GM18873 (cell line): Measurements from ENCODE around the gene PSMC3.

ENCODE experiments used
- ATAC-seq: cut with Tn5 transposase; IDR thresholded peaks from one replicate; pipeline ENCODE4 v1.9.1; 2021; ENCODE audit warnings: mild to moderate bottlenecking, moderate library complexity, moderate number of reproducible peaks; ENCODE audit not compliant: unreplicated experiment, low FRiP score

The PSMC3 gene

DNA sequence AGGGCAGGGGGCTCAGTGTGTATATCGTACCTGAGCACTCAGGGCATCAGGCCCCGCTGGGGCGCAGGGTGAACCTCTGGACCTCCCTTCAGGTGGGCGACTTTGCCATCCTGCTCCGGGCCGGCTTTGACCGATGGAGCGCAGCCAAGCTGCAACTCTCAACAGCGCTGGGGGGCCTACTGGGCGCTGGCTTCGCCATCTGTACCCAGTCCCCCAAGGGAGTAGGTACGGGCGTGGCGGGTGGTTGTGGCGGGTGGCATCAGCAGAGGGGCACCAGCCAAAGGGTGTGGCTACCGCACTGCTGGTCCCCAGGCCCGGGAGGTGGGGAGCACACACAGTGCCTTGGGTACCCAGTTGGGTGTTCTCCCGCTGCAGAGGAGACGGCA lies 11.6 kb downstream of the PSMC3 start:
- ATAC-seq, result no peak

DNA sequence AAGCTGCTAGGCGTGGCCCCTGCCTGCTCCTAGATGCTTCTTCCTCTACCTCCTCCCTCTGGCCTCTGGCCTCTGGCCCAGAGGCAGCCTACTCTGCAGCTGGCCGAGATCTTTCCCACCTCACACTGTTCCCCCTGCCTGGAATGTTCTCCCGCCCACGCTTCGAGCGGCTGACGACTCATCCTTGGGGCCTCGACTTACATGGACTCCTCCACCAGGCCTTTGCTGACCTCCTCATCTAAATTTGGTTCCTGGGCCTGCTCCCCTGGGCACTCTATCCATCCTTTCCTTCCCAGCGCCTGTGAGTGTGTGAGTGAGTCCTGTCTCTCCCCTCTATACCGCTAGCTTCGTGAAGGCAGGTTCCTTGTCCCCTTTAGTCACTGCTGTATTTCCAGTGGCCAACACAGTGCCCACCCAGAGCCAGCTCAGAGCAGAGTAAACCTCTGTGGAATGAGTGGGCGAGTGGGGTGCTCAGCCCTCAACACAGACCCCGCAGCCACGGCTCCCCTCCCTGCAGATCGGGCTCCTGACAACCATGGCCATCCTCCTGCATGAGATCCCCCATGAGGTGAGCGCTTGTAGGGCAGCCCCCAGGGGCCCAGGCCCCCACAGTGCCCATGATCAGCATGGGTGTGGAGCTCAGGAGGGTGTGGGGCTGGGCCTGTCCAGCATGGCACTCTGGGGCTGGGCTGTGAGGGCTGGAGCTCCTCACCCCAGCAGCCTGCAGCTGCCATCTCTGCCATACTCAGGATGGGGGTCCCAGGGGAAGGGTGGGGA lies 12.1 kb downstream of the PSMC3 start:
- no peak for ATAC-seq

DNA sequence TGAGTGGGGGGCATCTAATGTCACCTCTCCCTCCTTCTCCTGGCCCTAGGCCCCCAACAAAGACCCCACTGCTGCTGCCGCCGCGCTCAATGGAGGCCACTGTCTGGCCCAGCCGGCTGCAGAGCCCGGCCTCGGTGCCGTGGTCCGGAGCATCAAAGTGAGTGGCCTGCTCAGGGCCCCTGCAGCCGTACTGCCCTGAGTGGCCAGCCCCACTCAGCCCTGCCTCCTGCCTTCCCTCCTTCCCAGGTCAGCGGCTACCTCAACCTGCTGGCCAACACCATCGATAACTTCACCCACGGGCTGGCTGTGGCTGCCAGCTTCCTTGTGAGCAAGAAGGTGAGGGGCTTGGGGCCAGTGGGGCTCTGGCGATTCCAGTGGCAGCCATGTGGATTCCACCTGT lies 12.9 kb downstream of the PSMC3 start:
- no peak for ATAC-seq

DNA sequence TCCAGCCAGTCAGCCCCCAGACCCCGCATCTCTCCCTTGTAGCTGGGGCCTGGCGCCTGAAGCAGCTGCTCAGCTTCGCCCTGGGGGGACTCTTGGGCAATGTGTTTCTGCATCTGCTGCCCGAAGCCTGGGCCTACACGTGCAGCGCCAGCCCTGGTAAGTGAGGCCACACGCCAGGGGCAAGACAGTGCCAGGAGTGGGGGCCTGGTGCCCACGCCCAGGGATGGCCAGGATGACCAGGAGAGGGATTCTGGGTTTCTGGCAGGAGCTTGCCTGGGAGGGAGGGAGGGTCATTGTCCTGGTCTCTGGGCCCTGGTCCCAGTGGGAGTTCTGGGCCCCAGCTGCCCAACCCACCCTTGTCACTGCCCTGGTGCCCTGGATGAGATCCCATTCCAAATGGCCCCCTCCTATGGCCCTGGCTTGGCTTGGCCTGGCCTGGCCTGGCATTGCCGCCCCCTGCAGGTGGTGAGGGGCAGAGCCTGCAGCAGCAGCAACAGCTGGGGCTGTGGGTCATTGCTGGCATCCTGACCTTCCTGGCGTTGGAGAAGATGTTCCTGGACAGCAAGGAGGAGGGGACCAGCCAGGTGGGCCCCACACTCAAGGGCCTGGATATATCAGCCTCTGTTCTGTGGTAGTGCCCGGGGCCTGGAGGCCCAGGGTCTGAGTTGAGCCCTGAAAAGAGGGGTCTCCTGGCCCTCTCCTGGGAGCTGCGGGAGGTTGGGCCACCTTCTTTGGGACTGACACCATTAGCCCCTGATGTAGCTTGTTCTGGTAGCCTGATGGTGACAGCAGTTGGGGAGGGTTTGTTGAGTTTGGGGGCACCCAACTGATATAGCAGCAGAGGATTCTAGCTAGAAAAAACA lies 14.1 kb downstream of the PSMC3 start:
- ATAC-seq, result no peak

DNA sequence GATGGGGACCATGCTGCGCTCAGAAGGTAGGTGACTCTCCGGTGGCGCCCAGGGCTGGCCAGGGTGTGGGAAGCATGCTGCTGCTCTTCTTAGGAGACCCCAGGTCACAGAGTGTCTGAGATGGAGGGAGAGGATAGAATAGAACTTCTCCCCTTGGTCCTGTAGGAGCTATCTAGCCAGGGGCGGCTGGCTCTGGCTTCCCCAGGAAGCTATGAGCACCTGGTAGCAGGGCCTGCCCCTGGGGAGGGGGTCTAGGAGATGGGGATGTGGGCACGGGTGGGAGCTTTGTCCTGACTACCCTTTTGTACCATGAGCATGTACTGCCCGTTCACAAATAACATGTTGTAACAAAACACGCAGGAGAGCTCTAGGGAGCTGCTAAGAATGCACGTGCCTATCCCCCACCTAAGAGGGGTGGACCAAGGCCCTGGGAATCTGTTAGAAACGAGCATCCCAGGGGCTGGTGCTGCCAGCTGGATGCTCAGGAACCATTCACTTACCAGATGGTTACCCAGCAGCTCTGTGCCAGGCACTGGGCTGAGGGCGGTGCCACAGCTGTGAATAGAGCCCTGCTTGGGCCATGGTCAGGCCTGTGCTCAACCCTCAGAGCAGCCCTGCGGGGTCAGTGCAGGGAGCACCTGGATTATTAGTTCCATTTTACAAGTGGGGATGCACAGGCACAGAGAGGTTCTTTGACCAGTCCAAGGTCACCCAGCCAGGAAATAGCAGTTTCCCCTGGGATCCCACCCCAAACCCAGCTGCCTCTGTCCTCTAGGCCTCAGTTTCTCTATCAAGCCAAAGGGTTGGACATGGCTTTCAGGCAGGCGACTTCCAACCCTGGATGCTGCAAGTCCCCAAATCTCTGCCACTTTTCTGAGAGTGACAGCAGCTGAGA lies 15.6 kb downstream of the PSMC3 start:
- no peak for ATAC-seq

DNA sequence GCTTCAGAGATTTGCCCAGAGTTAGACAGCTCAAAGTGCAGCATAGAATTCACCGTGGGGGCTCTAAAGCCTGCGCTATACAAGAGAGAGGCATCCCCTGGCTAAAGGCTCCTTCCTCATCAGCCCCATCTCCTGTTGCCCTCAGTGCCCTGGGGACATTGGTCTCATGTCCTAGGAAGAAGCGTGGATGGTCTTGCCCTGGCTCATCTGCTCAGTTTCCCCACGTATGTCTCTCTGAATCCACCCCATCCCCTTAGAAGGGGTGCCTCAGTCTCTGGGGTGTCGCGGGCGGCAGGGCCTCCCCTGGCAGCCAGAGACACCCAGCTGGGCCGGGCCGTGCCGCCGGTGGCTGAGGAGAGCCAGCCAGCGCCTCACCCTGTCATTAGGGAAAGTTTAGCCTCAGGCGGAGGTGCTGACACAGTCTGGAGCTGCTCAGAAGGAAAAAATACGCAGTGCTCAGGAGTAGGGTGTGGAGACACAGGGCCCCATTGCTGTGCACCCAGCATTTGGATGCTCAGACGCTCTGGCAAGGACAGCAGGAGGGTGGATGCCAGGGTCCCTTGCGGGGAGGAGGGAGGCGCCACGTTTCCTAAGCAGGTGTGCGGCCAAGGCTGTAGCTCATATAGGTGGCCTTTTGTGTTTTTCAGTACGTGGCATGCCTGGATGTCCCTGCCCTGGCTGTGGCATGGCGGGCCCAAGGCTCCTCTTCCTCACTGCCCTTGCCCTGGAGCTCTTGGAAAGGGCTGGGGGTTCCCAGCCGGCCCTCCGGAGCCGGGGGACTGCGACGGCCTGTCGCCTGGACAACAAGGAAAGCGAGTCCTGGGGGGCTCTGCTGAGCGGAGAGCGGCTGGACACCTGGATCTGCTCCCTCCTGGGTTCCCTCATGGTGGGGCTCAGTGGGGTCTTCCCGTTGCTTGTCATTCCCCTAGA lies 16.5 kb downstream of the PSMC3 start:
- no peak for ATAC-seq

DNA sequence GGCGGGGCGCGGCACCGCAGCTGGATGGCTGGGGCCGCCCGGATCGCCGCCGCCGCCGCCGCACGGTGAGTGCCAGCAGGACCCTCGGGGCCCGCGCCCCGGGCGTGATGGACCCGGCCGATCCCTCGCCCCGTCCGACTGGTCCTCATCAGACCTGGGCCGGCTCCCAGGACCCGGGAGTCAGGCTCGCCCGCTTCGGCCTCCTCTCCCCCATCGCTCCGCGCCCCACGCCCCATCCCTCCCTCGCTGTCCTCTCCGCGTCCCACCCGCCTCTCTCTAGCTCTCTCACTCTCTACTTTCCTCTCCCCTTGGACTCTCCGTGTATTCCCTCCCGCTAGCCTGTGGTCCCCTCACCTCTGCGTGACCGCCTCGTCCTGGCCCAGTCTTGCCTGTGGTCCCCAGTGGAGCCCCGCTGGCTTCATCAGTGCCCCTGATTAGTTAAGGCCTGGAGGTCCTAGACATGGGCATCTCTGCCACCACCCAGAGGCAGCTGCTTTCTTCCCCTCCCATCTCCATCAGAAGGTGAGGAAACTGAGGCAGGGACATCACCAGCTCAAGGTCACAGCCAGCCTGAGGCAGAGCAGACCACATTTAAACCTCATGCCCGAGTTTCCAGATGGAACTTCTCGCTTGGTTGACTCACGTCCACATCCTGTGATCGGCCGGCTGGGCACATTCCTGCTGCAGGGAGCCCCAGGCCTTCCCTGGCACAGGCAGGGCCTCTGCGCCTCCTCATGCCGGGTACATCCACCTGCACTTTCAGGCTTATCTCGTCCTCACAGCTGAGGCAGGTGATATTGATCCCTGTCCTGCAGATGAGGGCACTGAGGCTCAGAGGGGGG lies 17.4 kb downstream of the PSMC3 start:
- ATAC-seq, result no peak

DNA sequence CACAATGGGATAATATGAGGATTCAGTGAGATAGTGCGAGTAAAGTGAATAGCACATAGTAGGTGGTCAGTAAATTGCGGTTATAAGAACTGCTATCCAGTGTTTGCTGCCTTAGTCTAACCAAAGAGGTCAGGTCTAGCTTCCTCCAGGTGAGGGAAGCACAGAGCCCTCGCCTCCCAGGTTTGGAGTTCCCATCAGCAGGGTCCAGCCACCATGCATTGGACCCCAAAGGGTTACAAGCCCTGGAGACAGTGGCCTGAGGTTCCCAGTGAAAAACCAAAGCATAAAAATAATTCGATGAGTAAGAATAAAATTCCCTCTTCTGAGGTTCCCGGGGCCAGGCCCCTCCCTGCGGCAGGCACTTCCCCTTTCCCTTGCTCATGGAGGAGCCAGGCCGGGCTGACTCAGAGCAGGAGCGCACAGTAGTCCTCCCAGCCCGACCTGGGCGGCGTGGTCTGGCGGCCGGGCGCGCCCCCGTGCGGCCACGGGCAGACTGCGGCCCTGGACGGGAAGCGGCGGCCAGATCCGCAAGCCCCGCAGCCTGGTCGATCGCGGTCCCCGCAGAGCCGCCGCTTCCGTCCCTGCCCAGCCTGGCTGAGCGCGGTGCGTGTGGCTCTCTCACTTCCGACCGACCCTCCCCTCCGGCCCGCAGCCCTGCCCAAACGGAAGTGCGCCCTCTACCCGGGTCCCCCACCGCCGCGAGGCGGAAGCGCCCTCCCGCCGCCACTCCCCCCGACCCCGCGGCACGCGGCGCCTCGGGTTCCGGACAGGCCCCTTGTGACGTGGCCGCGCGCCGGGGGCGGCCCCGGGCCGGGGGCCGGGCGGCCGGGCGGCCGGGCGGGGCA lies 18.3 kb downstream of the PSMC3 start, which contains the start of gene SLC39A13:
Gene SLC39A13 (plus strand): TSS at position 845 of the 845 bp plus-strand sequence. CDS start 1,505 bp downstream, outside the sequence.
- ATAC-seq, result peak; percentile 76

DNA sequence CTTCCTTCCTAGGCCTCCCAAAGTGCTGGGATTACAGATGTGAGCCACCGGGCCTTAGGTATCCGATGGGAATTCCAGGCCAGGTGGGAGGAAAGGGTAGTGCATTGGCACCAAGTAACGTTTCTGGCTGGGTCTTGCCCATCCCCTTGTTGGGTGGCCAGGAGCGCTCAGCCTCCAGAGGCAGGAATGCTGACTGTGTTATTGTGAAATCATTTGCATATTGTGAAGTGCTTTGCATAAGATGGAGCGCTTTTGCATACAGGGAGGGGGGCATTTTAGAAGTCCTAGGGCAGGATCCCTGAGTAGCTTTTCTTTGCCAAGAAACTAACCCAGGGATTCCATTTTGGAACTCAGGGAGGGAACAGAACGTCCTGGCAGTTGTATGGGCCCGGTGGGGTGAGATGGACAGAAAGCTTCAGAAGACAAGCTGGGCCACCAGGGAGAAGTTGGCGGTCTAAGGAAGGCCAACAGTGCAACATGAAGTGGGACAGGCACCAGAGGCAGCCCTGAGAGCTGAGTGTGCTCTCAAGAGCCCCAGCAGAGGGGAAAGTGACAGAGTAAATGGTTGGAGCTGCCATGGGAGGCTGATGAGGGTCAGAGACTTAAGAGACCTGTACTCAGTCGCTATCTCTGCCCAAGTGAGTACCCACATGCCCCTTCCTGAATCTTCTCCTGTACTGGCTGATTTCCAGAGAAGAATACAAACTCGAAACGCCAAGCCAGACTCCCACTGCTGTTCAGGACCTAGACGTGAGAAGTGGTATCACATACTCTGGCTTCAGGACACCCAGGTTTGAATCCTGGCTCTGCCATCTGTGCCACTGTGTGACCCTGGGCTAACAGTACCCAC lies 19.1 kb downstream of the PSMC3 start:
- ATAC-seq, result no peak

DNA sequence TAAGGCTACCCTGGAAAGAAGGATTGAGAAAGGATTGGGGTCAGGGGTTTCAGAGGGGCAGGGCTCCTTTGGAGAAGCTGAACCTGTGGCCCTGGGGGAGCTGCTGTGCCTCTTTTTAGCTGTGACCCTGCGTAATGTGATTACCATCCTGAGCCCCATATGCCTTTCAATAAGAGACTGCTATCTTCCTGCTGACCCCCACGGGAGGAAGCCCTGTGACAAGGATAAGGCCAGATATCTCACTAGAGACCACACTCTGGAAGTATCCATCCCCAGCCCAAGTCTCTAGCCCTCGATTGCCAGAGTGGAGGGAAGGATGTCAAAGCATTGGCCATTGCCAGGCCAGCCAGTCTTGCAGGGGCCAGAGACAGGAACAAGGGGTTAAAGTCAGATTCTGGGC lies 22.7 kb downstream of the PSMC3 start:
- no peak for ATAC-seq

DNA sequence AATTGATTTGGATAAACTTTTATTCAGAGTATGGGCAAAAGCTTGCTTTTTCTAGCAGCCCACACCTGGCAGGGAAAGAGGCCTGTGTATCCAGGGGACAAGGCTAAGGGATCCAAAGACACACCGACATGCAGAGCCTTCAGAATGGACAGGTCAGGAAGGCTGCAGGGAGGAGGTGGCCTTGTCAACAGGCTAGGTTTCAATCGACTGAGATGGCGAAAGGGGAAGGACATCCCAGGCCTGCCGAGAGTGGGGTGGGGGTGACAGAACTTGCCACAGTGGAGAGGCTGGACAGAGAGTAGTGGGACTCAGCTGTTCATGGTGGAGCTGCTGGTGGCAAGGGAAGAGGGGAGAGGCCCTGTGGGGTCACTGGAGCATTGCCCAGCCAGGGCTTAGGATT lies 23.1 kb downstream of the PSMC3 start:
- ATAC-seq, result no peak

DNA sequence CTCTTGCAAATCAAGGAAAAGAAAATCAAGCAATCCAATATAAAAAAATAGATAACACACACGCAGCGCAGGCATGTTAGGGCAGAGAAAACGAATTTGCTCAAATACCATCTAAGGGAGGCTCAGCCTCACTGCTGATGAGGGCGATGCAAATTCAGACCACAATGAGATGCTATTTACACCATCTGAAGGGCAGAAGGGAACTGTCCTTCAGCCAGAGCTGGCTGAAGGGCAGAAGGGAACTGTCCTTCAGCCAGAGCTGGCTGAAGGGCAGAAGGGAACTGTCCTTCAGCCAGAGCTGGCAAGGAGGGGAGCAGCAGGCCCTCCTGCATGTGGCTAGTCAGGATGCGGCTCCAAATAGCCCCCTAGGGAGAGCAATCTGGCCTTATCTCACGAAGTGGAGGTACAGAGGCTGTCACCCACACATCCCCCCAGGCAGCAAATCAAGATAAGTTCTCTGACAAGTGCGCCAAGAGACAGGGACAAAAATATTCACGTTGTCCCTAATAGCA lies 25.4 kb downstream of the PSMC3 start:
- peak; percentile 71 for ATAC-seq

DNA sequence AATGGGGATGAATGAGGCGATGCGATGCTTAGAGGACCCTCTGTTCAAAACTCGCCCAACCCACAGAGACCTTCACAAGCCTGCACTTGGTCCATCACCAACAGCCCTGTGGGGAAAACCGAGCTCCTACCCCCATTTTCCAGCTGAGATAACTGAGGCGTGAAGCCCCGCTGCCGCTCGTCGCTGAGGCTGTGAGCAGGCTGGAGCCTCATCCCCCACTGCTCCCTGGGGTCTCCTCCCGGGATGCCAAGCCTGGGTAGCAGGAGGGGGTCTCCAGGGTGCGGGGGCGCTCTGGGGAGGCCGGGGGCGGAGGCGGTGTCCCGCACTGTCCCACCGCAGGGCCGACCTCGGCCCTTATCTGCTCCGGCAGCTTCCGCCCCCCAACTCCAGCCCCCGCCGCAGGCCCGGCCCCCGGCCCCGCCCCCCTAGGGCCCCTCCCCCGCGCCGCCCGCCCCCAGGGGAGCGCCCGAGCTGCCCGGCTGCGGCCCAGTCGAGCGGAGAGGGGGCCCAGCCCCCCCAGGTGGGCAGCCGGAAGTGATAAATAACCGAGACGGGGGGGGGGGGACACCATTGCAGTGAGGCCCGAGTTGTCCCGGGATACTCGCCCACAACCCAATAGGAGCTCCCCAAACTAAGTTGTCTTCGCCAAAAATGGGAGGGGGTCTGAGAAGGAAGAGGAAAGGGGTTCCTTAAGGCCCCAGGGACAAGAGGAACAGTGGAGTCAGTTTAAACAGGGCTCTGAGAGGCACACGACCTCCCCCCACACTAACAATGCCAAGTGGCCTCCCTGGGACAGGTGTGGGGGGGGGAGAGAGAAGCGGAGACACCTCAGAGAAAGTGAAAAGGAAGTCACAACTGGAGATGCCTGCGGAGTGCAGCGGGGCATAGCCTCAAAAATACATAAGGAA lies 26.1 kb downstream of the PSMC3 start:
- ATAC-seq, result peak; percentile 25

DNA sequence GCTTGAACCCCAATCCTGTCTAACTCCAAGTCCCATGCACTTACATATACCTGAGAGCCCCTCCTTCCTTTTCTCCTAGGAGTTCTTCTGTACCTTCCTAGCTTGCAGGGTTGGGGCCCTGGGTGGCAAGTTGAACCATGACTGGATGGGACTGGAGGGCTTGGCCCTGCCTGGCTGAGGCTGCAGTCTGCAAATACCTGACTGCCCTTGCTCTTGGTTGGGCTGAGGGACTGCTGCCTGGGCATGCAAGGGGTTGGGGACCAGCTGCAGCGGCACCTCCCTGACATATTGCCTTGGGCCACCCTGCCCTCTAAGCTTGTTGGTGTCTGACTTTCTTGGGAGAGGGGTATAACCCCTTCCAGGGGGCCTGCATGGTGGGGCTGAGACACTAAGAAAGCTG lies 27.7 kb downstream of the PSMC3 start:
- ATAC-seq, result no peak

DNA sequence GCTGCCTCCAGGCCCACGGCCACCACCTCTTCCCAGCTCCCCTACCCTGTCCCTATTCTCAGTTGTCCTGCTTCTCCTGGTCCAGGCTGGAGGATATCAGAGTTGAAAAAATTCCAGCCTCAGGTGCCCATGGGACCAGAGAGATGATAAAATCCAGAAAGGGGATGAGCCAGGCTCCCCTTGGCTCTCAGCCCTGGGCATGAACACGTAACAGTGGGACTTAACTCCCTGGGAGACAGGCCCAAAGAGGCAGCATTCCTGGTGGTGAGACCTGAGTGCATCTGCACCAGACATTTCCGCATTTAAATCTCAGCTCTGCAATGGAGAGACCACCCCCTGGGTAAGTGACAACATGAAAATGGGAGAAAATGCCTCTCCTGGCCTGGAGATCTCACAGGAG lies 28.2 kb downstream of the PSMC3 start:
- ATAC-seq, result no peak

DNA sequence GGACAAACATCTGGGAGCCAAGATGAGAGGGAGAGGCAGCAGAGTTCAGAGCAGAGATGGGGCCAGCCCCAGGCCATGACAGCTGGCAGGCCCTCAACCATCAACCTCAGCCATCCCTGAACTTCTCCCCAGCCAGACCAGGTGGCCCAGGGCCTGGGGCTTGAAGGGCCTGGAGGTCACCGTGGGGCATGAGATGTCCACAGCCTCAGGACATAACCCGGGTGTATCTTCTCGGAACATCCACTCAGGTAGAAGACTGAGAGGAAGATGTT lies 30.3 kb downstream of the PSMC3 start:
- no peak for ATAC-seq
